Measurements from ENCODE around the gene TCTA.

TCTA gene

GRCh38 chr3:49410846-49411534 lies 1.2 kb upstream of the TCTA start:
- peak overlapping the region; percentile 78 for H3K4me3 ChIP-seq (ENCODE audit: low read depth, low read length)
- no peak for TF ChIP-seq CTCF (IDR thresholded peaks at IDR 0.05; ENCODE audit: borderline replicate concordance, insufficient read depth, low read depth, low read length)

- no peak for TF ChIP-seq CTCF (IDR thresholded peaks at IDR 0.05; ENCODE audit: borderline replicate concordance, insufficient read depth, low read depth, low read length)
- peak overlapping the region; percentile 78 for H3K4me3 ChIP-seq (ENCODE audit: low read depth, low read length)
These were observed 672 bp upstream of the TCTA start for GRCh38 chr3:49411535-49411967.

- H3K4me3 ChIP-seq (ENCODE audit: low read depth, low read length) = peak overlapping the region; percentile 86
- no peak for TF ChIP-seq CTCF (IDR thresholded peaks at IDR 0.05; ENCODE audit: borderline replicate concordance, insufficient read depth, low read depth, low read length)
These were observed 562 bp downstream of the TCTA start for GRCh38 chr3:49412632-49413337.

GRCh38 chr3:49413338-49413734 lies 1.1 kb downstream of the TCTA start:
- H3K4me3 ChIP-seq (ENCODE audit: low read depth, low read length) = peak overlapping the region; percentile 86
- no peak for TF ChIP-seq CTCF (IDR thresholded peaks at IDR 0.05; ENCODE audit: borderline replicate concordance, insufficient read depth, low read depth, low read length)

- no peak for TF ChIP-seq CTCF (IDR thresholded peaks at IDR 0.05; ENCODE audit: borderline replicate concordance, insufficient read depth, low read depth, low read length)
- H3K4me3 ChIP-seq (ENCODE audit: low read depth, low read length) = no peak overlapping the region
These were observed 2.5 kb downstream of the TCTA start for GRCh38 chr3:49414753-49415152.

- no peak overlapping the region for H3K4me3 ChIP-seq (ENCODE audit: low read depth, low read length)
These were observed 3.8 kb downstream of the TCTA start for GRCh38 chr3:49415931-49416601.

More at GRCh38 chr3:49415931-49416601, 3.8 kb downstream of the TCTA start:
- TF ChIP-seq CTCF (IDR thresholded peaks at IDR 0.05; ENCODE audit: borderline replicate concordance, insufficient read depth, low read depth, low read length) = no peak
